Lower leg skin (tissue), 4 donors: ENCODE data around the gene TLE4. TPM values are rescaled to one million over a fixed set of nuclear protein-coding genes. Genes with fewer than 3 reads are reported as not detected.
"Not testable (repeated sequence)": the region's sequence is repeated elsewhere in the genome, so short reads cannot be mapped to it uniquely, and the experiment has no call there.

ENCODE experiments used
- DNase-seq, 2 donors: peaks; one replicate each; pipeline ENCODE4 v3.0.0-alpha.2; 2019; ENCODE audit warnings: low spot score in 2 of 2
- H3K4me3 ChIP-seq: fragments of 200-600 bp; sonication (generic); 2 replicates; pipeline ENCODE4 v1.5.1; 2017; ENCODE audit warnings: mild to moderate bottlenecking, low read depth; ENCODE audit not compliant: poor library complexity, severe bottlenecking
- POLR2A ChIP-seq, 2 donors: fragments of 450-650 bp; IDR thresholded peaks; one replicate each; pipeline ENCODE4 v1.6.1; 2016 to 2017; ENCODE audit warnings: antibody characterized with exemption in 2 of 2, mild to moderate bottlenecking in 1 of 2, moderate library complexity in 1 of 2
- WGBS, 2 donors: methylation state at CpG; one replicate each; pipeline ENCODE4 v1.1.5; 2018; 5-methylcytosine and 5-hydroxymethylcytosine counted together
- intact Hi-C: fragments of 100-400 bp; cut with DNase I; formaldehyde crosslinking; loops from one replicate; pipeline ENCODE4 v1.15.0; 2023; ENCODE audit warnings: low total_unique reads
- total RNA-seq, 4 donors: library from RNA; depleted of rRNA; stranded (reverse); fragments of >200 nt; gene quantifications; one replicate each; pipeline ENCODE4 v1.1.0, GENCODE V29; 2016
- TF ChIP-seq, protein P1 (sequence below), 3 donors: fragments of 450-650 bp; IDR thresholded peaks; one replicate each; pipeline ENCODE4 v1.5.1; 2016; ENCODE audit warnings: antibody characterized with exemption in 3 of 3, mild to moderate bottlenecking in 3 of 3, moderate library complexity in 2 of 3

TLE4 gene
- total RNA-seq, 4 donors from 2014 or later, result 46.8 to 97.9 (median 54.1) TPM

GRCh38 chr9:79644048-79644447 is 72.3 kb downstream of the TLE4 start:
- H3K4me3 ChIP-seq, result no peak overlapping the region
- 88 to 98% methylated on average over 6 of the region's 6 CpGs for WGBS, 2 donors
- TF ChIP-seq, protein P1, sequence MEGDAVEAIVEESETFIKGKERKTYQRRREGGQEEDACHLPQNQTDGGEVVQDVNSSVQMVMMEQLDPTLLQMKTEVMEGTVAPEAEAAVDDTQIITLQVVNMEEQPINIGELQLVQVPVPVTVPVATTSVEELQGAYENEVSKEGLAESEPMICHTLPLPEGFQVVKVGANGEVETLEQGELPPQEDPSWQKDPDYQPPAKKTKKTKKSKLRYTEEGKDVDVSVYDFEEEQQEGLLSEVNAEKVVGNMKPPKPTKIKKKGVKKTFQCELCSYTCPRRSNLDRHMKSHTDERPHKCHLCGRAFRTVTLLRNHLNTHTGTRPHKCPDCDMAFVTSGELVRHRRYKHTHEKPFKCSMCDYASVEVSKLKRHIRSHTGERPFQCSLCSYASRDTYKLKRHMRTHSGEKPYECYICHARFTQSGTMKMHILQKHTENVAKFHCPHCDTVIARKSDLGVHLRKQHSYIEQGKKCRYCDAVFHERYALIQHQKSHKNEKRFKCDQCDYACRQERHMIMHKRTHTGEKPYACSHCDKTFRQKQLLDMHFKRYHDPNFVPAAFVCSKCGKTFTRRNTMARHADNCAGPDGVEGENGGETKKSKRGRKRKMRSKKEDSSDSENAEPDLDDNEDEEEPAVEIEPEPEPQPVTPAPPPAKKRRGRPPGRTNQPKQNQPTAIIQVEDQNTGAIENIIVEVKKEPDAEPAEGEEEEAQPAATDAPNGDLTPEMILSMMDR (IDR thresholded peaks at IDR 0.05), result no peak
- TF ChIP-seq POLR2A (IDR thresholded peaks at IDR 0.05), result no peak
- intact Hi-C loops, result no loop called here
- DNase-seq, result no peak

- TF ChIP-seq, protein P1 (IDR thresholded peaks at IDR 0.05), result no peak
- no peak for TF ChIP-seq POLR2A (IDR thresholded peaks at IDR 0.05)
- intact Hi-C loops, result no loop called here
- 88 to 96% methylated on average over 4 of the region's 4 CpGs for WGBS, 2 donors
- no peak overlapping the region for H3K4me3 ChIP-seq
- DNase-seq, result no peak
These were observed 72.8 kb downstream of the TLE4 start for GRCh38 chr9:79644601-79645000.

GRCh38 chr9:79645110-79645509 is 73.3 kb downstream of the TLE4 start:
- intact Hi-C loops, result no loop called here
- WGBS, 2 donors, result 95 to 100% methylated on average over 3 of the region's 3 CpGs
- H3K4me3 ChIP-seq, result no peak overlapping the region
- TF ChIP-seq POLR2A (IDR thresholded peaks at IDR 0.05), result no peak
- TF ChIP-seq, protein P1 (IDR thresholded peaks at IDR 0.05), result no peak
- no peak for DNase-seq

- TF ChIP-seq, protein P1 (IDR thresholded peaks at IDR 0.05), result no peak
- TF ChIP-seq POLR2A (IDR thresholded peaks at IDR 0.05), result no peak
- H3K4me3 ChIP-seq, result no peak overlapping the region
- intact Hi-C loops, result no loop called here
- no peak for DNase-seq
- WGBS, 2 donors, result 96 to 98% methylated on average over 1 of the region's 1 CpG
These were observed 74.3 kb downstream of the TLE4 start for GRCh38 chr9:79646096-79646495.

DNA sequence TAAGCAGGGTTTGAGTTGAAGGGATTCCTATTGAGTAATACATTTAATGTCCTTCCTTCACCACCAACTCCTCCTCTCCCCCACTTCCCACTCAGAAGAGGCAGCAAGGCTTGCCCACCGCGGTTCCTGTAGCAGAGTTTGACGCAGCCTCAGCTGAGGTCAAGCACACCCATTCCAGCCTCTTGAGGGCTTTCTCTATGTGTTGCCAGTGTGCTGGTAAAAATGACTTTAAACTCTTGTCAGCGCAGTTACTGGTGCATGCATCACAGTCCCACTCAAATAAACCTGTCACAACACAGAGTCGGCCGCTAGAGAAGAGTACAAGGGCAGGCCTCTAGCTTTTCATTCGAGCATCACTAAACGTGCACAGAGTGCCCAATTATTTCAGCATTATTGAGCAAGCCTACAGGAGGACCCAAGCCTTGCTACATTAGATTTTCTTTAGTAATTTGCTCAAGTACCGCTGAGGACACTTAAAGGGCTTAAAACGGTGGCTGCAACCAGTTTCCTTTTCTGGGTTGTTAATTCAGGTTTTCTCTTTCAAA is 79.6 kb downstream of the TLE4 start:
- no peak for DNase-seq
- WGBS, 2 donors, result 87 to 88% methylated on average over 10 of the region's 10 CpGs
- H3K4me3 ChIP-seq, result no peak overlapping the region
- intact Hi-C loops, result no loop called here
- TF ChIP-seq, protein P1 (IDR thresholded peaks at IDR 0.05), result no peak
- TF ChIP-seq POLR2A (IDR thresholded peaks at IDR 0.05), result no peak

- WGBS, 2 donors, result 95 to 98% methylated on average over 3 of the region's 3 CpGs
- DNase-seq, result no peak
- TF ChIP-seq, protein P1 (IDR thresholded peaks at IDR 0.05), result no peak
- no peak for TF ChIP-seq POLR2A (IDR thresholded peaks at IDR 0.05)
- intact Hi-C loops, result no loop called here
- H3K4me3 ChIP-seq, result no peak overlapping the region
These were observed 80.8 kb downstream of the TLE4 start for GRCh38 chr9:79652598-79652997.

DNA sequence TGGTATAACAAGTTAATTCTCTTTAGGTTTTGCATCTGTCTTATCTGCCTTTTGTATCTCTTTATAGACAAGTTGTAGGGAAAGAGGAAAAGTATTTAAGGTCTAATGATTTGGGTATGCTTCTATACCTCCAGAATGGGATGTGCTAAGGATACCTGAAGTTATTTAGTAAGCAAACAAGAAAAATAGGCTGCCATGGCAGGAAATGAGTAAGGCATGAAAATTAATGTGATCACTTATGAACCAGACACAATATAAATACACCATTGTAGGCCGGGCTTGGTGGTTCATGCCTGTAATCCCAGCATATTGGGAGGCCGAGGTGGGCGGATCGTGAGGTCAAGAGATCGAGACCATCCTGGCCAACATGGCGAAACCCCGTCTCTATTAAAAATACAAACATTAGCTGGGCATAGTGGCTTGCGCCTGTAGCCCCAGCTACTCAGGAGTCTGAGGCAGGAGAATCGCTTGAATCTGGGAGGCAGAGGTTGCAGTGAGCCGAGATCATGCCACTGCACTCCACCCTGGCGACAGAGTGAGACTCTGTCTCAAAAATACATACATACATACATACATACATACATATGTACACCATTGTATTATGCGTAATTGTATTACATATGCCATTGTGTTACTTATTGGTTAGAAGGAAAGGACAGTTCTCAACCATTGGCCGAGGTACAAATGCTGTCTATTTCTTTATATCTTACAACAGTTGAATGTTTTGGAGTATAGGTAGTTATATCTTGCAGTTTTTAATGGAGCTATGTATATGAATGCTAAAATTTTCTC is 83.0 kb downstream of the TLE4 start:
- intact Hi-C loops, DNase-seq, H3K4me3 ChIP-seq: not testable (repeated sequence)
- 96 to 97% methylated on average over 13 of the region's 13 CpGs for WGBS, 2 donors
